ENCODE data around the gene NENF.
"Not testable (repeated sequence)": the region's sequence is repeated elsewhere in the genome, so short reads cannot be mapped to it uniquely, and the experiment has no call there.

NENF gene

DNA sequence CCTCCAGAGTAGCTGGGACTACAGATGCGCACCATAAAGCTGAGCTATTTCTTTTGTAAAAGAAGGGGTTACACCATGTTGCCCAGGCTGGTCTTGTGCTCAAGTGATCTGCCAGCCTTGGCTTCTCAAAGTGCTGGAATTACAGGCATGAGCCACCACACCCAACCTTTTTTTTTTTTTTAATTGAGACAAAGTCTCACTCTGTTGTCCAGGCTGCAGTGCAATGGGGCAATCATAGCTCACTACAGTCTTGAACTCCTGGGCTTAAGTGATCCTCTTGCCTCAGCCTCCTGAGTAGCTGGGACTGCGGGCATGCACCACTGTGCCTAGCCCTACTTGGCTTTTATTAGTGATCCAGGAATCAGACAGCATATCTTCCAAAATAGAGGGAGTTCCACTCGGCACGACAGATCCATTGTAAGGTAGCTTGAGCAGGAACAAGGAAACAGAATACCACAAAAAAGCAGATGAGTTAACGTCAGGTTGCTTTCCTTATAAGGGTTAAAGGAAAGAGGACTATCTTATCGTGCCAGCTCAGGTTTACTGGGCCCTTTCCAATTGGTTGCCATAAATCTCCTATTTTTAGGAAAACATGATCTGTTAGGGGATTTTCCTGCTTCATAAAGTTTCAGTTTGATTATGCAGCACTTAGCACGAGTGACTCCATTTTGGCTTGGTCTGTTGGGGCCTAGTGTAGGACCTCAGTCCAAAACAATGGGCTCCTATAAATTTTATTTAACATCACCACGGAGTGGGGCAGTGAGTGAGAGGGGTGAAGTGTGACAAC lies 45.2 kb downstream of the NENF start:
- H3K4me3 ChIP-seq (ENCODE audit: low read length): no peak overlapping the region
- TF ChIP-seq, protein P1, sequence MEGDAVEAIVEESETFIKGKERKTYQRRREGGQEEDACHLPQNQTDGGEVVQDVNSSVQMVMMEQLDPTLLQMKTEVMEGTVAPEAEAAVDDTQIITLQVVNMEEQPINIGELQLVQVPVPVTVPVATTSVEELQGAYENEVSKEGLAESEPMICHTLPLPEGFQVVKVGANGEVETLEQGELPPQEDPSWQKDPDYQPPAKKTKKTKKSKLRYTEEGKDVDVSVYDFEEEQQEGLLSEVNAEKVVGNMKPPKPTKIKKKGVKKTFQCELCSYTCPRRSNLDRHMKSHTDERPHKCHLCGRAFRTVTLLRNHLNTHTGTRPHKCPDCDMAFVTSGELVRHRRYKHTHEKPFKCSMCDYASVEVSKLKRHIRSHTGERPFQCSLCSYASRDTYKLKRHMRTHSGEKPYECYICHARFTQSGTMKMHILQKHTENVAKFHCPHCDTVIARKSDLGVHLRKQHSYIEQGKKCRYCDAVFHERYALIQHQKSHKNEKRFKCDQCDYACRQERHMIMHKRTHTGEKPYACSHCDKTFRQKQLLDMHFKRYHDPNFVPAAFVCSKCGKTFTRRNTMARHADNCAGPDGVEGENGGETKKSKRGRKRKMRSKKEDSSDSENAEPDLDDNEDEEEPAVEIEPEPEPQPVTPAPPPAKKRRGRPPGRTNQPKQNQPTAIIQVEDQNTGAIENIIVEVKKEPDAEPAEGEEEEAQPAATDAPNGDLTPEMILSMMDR (conservative IDR thresholded peaks at IDR 0.05; ENCODE audit: low read length): no peak
- no peak for DNase-seq (ENCODE audit: low read depth)

DNA sequence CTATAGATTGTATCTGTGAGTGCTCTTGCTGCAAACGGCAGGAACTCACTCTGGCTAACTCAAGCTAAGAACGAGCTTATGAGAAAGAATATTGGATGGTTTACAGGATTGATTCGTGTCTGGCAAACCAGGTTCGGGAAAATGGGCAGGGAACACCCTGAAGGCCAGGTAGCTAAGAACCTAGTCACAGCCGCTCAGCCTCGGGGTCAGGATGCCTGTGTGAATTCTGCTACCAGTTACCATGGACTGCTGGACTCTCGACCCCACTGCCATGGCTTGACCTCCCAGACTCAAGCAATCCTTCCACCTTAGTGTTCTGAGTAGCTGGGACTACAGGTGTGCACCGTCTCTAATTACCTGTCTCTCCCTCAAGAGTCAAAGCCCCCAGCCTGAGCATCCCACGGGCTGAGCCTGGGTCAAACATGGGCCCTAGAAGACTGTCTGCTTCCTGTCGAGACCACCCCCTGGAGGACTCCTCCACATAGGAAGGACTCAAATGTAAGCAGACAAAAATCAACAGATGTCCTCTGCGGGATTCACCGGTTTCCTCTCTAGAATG lies 45.8 kb downstream of the NENF start:
- no peak for DNase-seq (ENCODE audit: low read depth)
- TF ChIP-seq, protein P1 (conservative IDR thresholded peaks at IDR 0.05; ENCODE audit: low read length): no peak
- H3K4me3 ChIP-seq (ENCODE audit: low read length): no peak overlapping the region

DNA sequence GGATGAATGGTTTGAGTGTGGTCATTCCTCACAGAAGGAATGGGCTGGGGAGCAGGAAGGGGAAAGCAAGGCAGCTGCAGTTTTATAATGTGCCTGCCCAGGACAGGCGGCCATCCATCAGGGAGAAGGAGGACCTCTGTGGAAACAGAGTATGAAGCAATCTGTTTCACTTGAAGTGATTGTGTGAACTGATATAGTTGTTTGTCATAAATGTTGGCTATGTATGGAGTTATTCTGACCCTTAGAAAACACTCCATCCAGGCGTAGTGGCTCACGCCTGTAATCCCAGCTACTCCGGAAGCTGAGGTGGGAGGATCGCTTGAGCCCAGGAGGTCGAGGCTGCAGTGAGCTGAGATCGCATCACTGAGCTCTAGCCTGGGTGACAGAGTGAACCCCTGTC lies 46.5 kb downstream of the NENF start:
- TF ChIP-seq, protein P1 (conservative IDR thresholded peaks at IDR 0.05; ENCODE audit: low read length): no peak
- no peak overlapping the region for H3K4me3 ChIP-seq (ENCODE audit: low read length)
- DNase-seq (ENCODE audit: low read depth): no peak

DNA sequence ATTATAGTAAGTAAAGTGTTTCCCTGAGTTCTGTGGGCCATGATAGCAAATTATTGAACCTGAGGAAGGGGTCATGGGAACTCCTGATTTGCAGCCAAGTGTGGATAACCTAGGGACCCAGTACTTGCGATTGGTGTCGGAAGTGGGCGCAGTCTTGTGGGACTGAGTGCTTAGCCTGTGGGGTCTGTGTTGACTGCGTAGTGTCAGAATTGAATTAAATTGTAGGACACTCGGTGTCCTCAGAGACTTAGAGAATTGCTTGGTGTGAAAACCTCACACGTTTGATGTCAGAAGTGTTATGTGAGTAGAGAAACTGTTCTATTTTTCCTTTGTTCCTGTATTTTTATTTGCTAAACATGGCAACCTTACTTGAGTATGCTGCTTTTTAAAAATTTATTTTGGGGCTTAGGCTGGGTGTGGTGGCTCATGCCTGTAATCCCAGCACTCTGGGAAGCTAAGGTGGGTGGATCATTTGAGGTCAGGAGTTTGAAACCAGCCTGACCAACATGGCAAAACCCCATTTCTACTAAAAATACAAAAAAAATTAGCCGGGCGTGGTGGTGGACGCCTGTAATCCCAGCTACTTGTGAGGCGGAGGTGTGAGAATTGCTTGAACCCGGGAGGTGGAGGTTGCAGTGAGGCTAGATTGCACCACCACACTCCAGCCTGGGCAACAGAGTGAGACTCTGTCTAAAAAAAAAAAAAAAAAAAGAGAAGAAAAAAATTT lies 48.2 kb downstream of the NENF start:
- H3K4me3 ChIP-seq (ENCODE audit: low read length); DNase-seq (ENCODE audit: low read depth): not testable (repeated sequence)

DNA sequence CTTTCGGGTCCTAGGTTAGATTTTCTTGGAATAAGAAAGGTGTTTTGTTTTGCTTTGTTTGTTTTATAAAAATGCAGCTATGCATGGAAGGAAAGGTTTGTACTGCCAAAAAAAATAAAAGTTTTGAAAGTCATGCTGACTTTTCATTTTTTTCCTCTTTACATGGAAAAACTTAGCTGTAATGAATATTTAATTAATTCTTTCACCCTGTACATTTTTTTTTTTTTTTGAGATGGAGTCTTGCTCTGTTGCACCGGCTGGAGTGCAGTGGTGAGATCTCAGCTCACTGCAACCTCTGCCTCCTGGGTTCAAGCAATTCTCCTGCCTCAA lies 48.7 kb downstream of the NENF start:
- H3K4me3 ChIP-seq (ENCODE audit: low read length): no peak overlapping the region
- TF ChIP-seq, protein P1 (conservative IDR thresholded peaks at IDR 0.05; ENCODE audit: low read length): no peak
- DNase-seq (ENCODE audit: low read depth): no peak

DNA sequence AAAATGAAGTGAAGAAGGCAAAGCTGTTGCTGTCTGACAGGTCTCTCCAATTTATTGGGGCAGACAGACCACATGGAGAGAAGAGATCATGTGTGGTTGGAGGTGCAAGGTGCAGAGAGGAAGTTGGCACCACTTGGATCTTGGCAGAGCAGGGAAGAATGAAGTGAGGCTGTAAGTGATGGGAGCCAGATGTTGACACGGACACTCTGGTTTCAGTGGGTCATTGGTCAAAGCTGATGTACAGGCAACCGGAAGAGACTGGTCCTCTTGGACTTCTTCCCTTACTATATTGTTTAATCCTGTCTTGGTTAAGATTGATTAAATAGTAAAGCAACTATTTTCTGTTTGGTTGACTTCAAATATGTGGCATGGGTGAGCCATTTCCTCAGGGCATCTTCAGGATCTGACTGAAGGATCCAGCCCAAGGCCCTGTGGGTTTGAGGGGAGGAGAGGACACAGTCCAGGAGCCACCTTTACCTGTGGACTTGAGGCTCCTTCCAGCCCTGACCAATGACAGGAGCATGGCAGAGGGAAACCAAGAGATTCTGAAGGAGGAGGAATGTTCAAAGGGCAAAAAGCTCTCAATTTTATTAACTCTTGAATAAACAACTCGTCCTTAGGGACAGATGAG lies 49.4 kb downstream of the NENF start:
- TF ChIP-seq, protein P1 (conservative IDR thresholded peaks at IDR 0.05; ENCODE audit: low read length): no peak
- H3K4me3 ChIP-seq (ENCODE audit: low read length): no peak overlapping the region
- no peak for DNase-seq (ENCODE audit: low read depth)

DNA sequence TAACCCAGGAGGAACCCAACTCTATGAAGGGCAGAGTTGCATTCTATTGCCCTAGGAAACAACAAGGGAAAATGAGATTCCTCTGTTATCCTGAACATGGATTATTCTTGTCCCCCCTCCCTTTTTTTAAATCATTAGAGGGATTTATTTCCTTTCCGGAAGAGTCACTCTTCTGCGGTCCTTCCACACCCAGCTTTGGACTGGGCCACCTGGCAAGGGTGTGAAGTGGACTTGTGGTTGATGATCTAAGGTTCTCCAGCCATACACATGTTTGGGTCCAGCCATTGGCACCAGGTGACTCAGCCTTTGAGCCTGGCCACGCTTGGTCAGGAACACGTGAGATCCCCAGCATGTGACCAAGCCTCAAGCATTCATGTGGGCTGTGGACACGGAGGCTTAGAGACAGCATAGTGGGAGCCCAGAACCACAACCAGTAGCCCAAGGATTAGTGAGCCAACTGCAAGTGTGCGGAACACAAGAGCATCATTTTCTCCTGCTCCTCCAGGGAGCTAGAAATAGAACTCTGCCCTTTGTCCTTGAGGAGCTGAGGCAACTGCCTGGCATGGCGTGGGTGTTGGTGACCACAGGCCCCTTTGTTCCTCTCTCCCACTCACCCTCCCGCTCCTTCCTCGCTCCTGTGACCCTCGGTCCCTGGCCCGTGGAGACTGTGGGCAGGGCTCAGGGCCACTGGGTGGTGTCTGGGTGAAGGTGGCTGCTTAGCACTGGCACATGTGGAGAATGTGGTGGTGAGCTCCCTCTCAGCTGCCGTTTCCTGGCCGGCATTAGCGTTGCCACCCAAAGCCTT lies 50.1 kb downstream of the NENF start:
- H3K4me3 ChIP-seq (ENCODE audit: low read length): no peak overlapping the region
- DNase-seq (ENCODE audit: low read depth): no peak
- TF ChIP-seq, protein P1 (conservative IDR thresholded peaks at IDR 0.05; ENCODE audit: low read length): no peak
